GM12865 (cell line): ENCODE results near the gene AFM.
A peak's percentile ranks its signal among the peaks of the same experiment; 100 is the strongest.

Experiments
- DNase-seq: peaks from one replicate; pipeline ENCODE4 v3.0.0; 2010; ENCODE audit warnings: low read depth
- H3K4me3 ChIP-seq: 2 replicates; pipeline ENCODE4 v1.5.1; 2011; ENCODE audit warnings: mild to moderate bottlenecking, low read depth, low read length, control low read depth
- TF ChIP-seq, protein P1 (sequence below): IDR thresholded peaks from 2 replicates; pipeline ENCODE4 v1.5.1; 2011; ENCODE audit warnings: low read length, control low read depth, low read depth, inconsistent platforms; ENCODE audit not compliant: insufficient read depth; ENCODE audit errors: missing control alignments

AFM gene

DNA sequence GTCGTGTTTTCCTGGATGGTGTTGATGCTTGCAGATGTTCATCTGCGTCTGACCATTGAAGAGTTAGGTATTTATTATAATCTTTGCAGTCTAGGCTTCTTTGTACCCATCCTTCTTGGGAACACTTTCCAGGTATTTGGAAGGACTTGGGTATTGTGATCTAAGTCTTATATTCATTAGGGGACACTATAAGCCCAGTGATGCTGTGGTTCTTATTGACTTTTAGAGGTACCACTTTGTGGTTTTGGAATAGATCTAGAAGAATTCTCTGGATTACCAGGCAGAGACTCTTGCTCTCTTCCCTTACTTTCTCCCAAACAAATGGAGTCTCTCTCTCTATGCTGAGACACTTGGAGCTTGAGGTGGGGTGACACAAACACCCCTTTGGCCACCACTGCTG, 41.6 kb downstream of the AFM start:
- TF ChIP-seq, protein P1, sequence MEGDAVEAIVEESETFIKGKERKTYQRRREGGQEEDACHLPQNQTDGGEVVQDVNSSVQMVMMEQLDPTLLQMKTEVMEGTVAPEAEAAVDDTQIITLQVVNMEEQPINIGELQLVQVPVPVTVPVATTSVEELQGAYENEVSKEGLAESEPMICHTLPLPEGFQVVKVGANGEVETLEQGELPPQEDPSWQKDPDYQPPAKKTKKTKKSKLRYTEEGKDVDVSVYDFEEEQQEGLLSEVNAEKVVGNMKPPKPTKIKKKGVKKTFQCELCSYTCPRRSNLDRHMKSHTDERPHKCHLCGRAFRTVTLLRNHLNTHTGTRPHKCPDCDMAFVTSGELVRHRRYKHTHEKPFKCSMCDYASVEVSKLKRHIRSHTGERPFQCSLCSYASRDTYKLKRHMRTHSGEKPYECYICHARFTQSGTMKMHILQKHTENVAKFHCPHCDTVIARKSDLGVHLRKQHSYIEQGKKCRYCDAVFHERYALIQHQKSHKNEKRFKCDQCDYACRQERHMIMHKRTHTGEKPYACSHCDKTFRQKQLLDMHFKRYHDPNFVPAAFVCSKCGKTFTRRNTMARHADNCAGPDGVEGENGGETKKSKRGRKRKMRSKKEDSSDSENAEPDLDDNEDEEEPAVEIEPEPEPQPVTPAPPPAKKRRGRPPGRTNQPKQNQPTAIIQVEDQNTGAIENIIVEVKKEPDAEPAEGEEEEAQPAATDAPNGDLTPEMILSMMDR: no peak
- no peak for DNase-seq

DNA sequence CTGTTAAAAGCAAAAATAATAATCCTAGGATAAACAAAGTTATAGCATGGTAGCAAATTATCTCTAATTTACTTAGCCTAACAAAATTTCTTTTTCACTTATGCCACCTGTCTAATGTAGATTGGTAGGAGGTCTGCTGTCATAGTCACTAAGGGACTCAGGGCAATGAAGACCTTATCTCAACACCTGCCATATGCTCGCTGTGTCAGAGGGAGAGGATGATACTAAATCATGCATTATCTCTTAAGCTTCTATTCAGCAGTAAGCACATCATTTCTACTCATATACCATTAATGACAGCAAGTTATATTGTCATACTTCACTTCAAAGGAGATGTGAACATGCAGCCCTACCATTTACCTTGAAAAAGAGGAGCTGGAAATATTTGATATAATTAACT, 44.1 kb downstream of the AFM start:
- DNase-seq: no peak
- TF ChIP-seq, protein P1: no peak
- H3K4me3 ChIP-seq: no peak overlapping the region

More for the DNA sequence above, 41.6 kb downstream of the AFM start:
- H3K4me3 ChIP-seq: no peak overlapping the region

DNA sequence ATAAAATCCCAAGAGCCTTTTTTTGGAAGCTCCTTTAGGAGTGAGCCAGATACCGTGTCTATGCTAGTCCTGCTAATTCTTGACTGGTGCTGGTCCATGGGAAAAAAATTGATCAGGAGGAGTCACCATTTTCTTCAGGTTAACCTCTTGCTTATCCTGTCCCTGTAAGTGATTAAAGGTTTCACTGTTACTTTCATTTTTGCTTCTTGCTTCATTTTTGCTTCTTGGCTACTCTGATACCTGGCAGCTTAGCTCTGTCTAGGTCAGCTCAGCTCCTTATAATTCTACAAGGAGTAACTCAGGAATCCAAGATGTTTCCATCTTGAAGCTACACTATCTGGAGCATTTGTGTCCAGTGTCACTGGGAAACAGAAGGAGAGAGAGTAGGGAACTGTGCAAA, 45.7 kb downstream of the AFM start:
- TF ChIP-seq, protein P1: no peak
- no peak for DNase-seq
- no peak overlapping the region for H3K4me3 ChIP-seq

DNA sequence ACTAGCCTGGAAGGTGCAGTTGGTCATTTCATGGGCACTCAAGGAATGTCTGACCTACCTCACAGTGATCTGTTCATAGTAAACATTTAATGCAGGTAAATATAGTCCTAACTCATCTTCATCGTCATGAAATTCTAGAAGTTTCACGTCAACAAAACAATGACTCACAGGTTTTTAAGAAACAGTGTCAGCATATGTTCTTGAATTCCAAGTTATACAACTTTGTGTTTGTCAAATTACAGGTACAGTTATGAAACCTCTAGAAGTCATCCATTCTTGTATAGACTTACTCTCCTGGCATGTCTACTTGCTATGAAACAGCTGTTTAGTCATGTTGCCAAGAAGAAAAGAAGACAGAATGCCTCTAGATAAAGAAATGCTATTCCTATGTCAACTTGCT, 46.6 kb downstream of the AFM start:
- H3K4me3 ChIP-seq: no peak overlapping the region
- TF ChIP-seq, protein P1: no peak
- DNase-seq: no peak

DNA sequence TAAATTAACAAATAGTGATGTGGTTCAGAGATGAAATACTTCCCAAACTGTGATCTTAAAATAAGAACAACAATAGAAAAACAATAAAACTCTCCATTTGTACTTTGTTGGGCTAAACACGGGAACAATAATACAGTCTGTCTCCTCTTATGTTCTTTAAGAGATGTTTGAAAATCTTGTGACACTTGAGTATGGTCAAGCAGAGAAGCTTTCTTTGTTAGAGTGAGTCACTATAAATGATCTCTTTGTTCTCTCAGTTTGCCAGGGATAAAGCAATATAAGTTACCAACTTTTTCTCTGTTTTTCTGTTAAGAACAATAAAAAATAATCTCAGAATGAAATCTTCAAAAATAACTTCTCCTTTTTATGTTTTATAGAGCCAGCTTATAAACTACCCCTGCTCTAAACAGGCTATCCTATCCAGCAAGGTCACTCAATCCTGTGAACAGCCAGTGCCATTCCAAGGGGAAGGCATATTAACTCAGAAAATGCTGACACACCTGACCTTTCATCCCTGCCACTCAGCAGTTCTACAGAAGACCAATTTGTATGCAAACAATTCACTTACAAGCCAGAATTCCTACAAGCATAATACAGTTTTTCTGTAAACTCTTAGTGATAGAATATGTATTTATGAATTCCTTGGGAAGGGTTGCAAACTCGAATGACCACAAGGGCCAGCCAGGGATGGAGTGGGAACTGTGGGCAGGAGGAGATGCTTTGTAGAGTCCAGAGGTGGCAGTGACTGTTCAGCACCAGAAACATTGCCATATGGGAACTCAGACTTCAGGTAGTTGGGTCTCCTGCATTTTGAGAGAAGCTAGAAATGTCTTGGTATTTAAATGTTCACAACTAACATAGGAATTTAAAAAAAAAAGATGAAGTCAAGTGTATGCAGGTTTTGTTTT, 52.2 kb downstream of the AFM start:
- no peak overlapping the region for H3K4me3 ChIP-seq
- DNase-seq: no peak
- TF ChIP-seq, protein P1: no peak

DNA sequence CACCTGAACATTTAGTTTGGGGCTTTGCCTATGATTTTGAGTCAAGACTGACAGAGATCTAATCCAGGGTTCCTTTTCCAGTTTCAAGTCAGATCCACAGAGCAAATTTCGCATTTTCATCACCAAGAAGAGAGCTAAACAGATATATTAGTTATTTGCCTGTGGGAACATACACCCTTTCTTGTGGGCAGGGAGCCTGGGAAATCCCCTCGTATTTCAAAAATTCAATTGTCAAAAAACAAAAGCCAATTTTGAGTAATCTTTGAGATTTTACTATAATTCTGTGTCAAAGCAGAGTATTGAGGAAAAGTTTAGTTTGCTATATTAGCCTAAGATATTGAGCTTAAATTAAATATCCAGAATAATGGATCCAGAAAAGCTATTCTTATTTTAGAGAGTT, 56.6 kb downstream of the AFM start:
- DNase-seq: peak; percentile 41
- TF ChIP-seq, protein P1: no peak
- no peak overlapping the region for H3K4me3 ChIP-seq
